Vagina (tissue), 2 donors: Measurements from ENCODE around the gene UPK1B. TPM values are rescaled to one million over a fixed set of nuclear protein-coding genes. Genes with fewer than 3 reads are reported as not detected.

Experiments used
- DNase-seq, 2 donors: peaks; one replicate each; pipeline ENCODE4 v3.0.0-alpha.2; 2017; ENCODE audit errors: extremely low spot score in 2 of 2
- H3K27ac ChIP-seq: fragments of 200-600 bp; sonication (generic); one replicate; pipeline ENCODE4 v1.5.1; 2019
- H3K27me3 ChIP-seq: fragments of 200-600 bp; sonication (generic); one replicate; pipeline ENCODE4 v1.5.1; 2019
- H3K36me3 ChIP-seq, 2 donors: fragments of 200-600 bp; sonication (generic); one replicate each; pipeline ENCODE4 v1.5.1; 2017 to 2019
- H3K4me1 ChIP-seq: fragments of 200-600 bp; sonication (generic); one replicate; pipeline ENCODE4 v1.5.1; 2019
- H3K4me3 ChIP-seq, 2 donors: fragments of 200-600 bp; sonication (generic); 1 replicate in 1 of 2; 2 replicates in 1 of 2; pipeline ENCODE4 v1.5.1; 2016 to 2019
- H3K9me3 ChIP-seq: fragments of 200-600 bp; sonication (generic); one replicate; pipeline ENCODE4 v1.5.1; 2019
- CTCF ChIP-seq, 3 experiments: fragments of 450-650 bp in 2 of 3; fragments of 200-600 bp in 1 of 3; sonication (generic) in 1 of 3; IDR thresholded peaks; one replicate each; pipeline ENCODE4 v1.5.1; 2017 to 2019; ENCODE audit warnings: antibody characterized with exemption in 3 of 3, mild to moderate bottlenecking in 2 of 3, moderate library complexity in 2 of 3
- POLR2A ChIP-seq, 2 donors: fragments of 450-650 bp; IDR thresholded peaks; one replicate each; pipeline ENCODE4 v1.6.1; 2017; ENCODE audit warnings: antibody characterized with exemption in 2 of 2, mild to moderate bottlenecking in 2 of 2, moderate library complexity in 2 of 2
- POLR2AphosphoS5 ChIP-seq, 2 donors: sonication (generic); formaldehyde crosslinking; IDR thresholded peaks; one replicate each; pipeline ENCODE4 v1.9.0; 2017; ENCODE audit warnings: antibody characterized with exemption in 2 of 2, mild to moderate bottlenecking in 2 of 2, low read depth in 1 of 2; ENCODE audit not compliant: insufficient read depth in 1 of 2
- intact Hi-C: fragments of 100-400 bp; cut with DNase I; formaldehyde crosslinking; loops from one replicate; pipeline ENCODE4 v1.15.1; 2023
- total RNA-seq: library from RNA; depleted of rRNA; stranded (reverse); fragments of >200 nt; gene quantifications from one replicate; pipeline ENCODE4 v1.2.3, GENCODE V29; 2016

The UPK1B gene
- total RNA-seq, 1 donor from 2014 or later, result not detected

- no peak overlapping the region for H3K27ac ChIP-seq
- H3K4me3 ChIP-seq, result no peak overlapping the region
- DNase-seq, result no peak
- H3K27me3 ChIP-seq, result no peaks in the 10 kb centered on the region
- H3K9me3 ChIP-seq, result no peaks in the 10 kb centered on the region
- intact Hi-C loops, result no loop called here
- no peaks in the 10 kb centered on the region for H3K4me1 ChIP-seq
- TF ChIP-seq CTCF (IDR thresholded peaks at IDR 0.05) (no peak), POLR2AphosphoS5 (IDR thresholded peaks at IDR 0.05; ENCODE audit: insufficient read depth in 1 of 2, low read depth in 1 of 2) (no peak), POLR2A (IDR thresholded peaks at IDR 0.05) (no peak)
- peaks cover 0 to 44% of the 10 kb centered on the region in 2 donors for H3K36me3 ChIP-seq
Observed at GRCh38 chr3:119228373-119229145, 55.2 kb downstream of the UPK1B start.

- peaks cover 0 to 44% of the 10 kb centered on the region in 2 donors for H3K36me3 ChIP-seq
- no peaks in the 10 kb centered on the region for H3K9me3 ChIP-seq
- TF ChIP-seq POLR2A (IDR thresholded peaks at IDR 0.05) (no peak), CTCF (IDR thresholded peaks at IDR 0.05) (no peak), POLR2AphosphoS5 (IDR thresholded peaks at IDR 0.05; ENCODE audit: insufficient read depth in 1 of 2, low read depth in 1 of 2) (no peak)
- no peak for DNase-seq
- no peaks in the 10 kb centered on the region for H3K27me3 ChIP-seq
- H3K4me3 ChIP-seq, result no peak overlapping the region
- no peak overlapping the region for H3K27ac ChIP-seq
- H3K4me1 ChIP-seq, result no peaks in the 10 kb centered on the region
- intact Hi-C loops, result no loop called here
Observed at GRCh38 chr3:119229190-119229589, 55.8 kb downstream of the UPK1B start.

GRCh38 chr3:119230071-119230470 lies 56.7 kb downstream of the UPK1B start:
- H3K4me3 ChIP-seq, result no peak overlapping the region
- intact Hi-C loops, result no loop called here
- peaks cover 3 to 46% of the 10 kb centered on the region in 2 donors for H3K36me3 ChIP-seq
- TF ChIP-seq POLR2AphosphoS5 (IDR thresholded peaks at IDR 0.05; ENCODE audit: insufficient read depth in 1 of 2, low read depth in 1 of 2) (no peak), POLR2A (IDR thresholded peaks at IDR 0.05) (no peak), CTCF (IDR thresholded peaks at IDR 0.05) (no peak)
- no peak for DNase-seq
- no peaks in the 10 kb centered on the region for H3K4me1 ChIP-seq
- H3K27me3 ChIP-seq, result no peaks in the 10 kb centered on the region
- H3K27ac ChIP-seq, result no peak overlapping the region
- no peaks in the 10 kb centered on the region for H3K9me3 ChIP-seq

- no peak overlapping the region for H3K27ac ChIP-seq
- no peaks in the 10 kb centered on the region for H3K27me3 ChIP-seq
- H3K36me3 ChIP-seq, result peaks cover 4 to 52% of the 10 kb centered on the region in 2 donors
- TF ChIP-seq POLR2A (IDR thresholded peaks at IDR 0.05) (no peak), POLR2AphosphoS5 (IDR thresholded peaks at IDR 0.05; ENCODE audit: insufficient read depth in 1 of 2, low read depth in 1 of 2) (no peak), CTCF (IDR thresholded peaks at IDR 0.05) (no peak)
- DNase-seq, result no peak
- H3K4me1 ChIP-seq, result no peaks in the 10 kb centered on the region
- H3K4me3 ChIP-seq, result no peak overlapping the region
- H3K9me3 ChIP-seq, result no peaks in the 10 kb centered on the region
- intact Hi-C loops, result no loop called here
Observed at GRCh38 chr3:119230745-119231144, 57.3 kb downstream of the UPK1B start.

GRCh38 chr3:119234610-119235009 lies 61.2 kb downstream of the UPK1B start:
- Histone ChIP-seq H3K4me1 (peaks cover 26% of the 10 kb centered on the region), H3K36me3 (peaks cover 4 to 39% of the 10 kb centered on the region in 2 donors), H3K4me3 (no peak overlapping the region), H3K27ac (no peak overlapping the region), H3K9me3 (no peaks in the 10 kb centered on the region), H3K27me3 (no peaks in the 10 kb centered on the region)
- TF ChIP-seq POLR2AphosphoS5 (IDR thresholded peaks at IDR 0.05; ENCODE audit: insufficient read depth in 1 of 2, low read depth in 1 of 2) (no peak), CTCF (IDR thresholded peaks at IDR 0.05) (no peak), POLR2A (IDR thresholded peaks at IDR 0.05) (no peak)
- intact Hi-C loops, result no loop called here
- no peak for DNase-seq
